ENCODE measurements around the gene FRYL.
"Not testable (repeated sequence)": the region's sequence is repeated elsewhere in the genome, so short reads cannot be mapped to it uniquely, and the experiment has no call there.

The FRYL gene

GRCh38 chr4:48490680-48491513 is 289.2 kb downstream of the FRYL start:
- DNase-seq = no peak

GRCh38 chr4:48490012-48490679 is 289.9 kb downstream of the FRYL start, which contains the start of gene ZAR1:
Gene ZAR1 (plus strand): TSS chr4:48490252. CDS start chr4:48490292, 40 bp downstream.
- DNase-seq = no peak

DNA sequence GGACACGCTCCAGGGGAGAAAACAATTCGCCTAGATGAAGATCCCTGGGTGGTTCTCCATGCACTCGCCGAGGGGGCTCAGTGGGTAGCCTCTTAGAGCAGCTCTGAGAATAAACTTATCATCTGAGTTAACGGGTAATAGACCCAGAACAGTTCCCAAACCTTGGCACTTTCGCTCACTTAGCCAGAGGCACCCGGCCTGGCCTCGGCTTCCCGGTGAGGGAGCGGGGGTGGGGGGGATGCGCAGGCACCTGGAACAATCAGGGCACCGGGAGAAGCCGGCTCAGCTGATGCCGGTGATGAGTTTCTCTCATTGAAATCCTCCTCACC is 290.4 kb downstream of the FRYL start:
- no peak for DNase-seq

GRCh38 chr4:48484494-48485168 is 295.4 kb downstream of the FRYL start:
- DNase-seq = no peak

GRCh38 chr4:48483777-48484493 is 296.1 kb downstream of the FRYL start:
- DNase-seq = no peak

DNA sequence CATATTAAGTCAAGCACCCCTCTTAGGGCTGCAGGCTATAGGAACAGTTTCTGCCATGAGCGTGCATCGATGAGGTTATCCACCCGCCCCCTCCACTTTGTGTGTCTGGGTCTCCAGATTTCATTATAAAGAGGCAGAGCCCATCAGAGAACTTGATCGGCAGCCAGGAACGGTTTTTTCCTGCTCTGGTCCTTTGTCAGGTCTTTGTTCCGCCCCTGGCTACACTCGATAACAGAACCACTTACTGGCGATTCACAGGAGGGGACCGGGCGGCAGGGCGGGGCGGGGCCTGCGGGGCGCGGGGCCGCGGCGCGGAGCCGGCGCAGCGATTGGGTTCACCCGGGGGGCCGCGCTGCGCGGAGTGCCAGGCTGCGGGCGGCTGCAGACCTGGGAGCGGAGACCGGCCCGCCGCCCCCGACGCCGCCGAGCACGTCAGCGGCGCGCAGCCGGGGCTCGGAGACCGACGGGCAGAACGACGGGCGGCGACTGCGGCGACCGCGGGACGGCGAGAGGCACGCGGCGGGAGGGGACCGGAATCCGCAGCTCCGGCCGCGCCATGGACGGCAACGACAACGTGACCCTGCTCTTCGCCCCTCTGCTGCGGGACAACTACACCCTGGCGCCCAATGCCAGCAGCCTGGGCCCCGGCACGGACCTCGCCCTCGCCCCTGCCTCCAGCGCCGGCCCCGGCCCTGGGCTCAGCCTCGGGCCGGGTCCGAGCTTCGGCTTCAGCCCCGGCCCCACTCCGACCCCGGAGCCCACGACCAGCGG is 296.9 kb downstream of the FRYL start, which contains the start of gene SLC10A4:
TSS of gene SLC10A4 (plus strand) at position 338 of the 771 bp plus-strand sequence. CDS start at position 557, 219 bp downstream.
- peak in 2 of 51 donors; percentile 13 for DNase-seq

DNA sequence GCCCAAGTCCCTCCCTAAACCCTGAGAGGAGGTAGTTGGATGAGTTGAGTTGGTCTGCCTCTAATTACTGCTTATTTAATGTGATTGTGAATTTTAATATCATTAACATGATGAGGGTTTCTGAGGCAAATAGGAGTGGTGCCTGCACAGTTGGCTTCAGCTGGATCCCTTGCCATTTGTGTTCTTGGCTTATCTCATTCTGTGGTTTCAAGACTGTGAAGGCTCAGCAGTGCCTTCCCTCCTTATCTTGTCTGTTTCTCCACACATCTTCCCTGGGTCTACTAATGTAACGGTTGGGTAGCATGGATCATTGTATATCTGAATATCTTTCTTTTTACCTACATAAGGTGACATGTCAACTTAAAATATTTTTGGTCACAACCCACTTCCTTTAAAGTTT is 298.5 kb downstream of the FRYL start:
- DNase-seq = no peak

DNA sequence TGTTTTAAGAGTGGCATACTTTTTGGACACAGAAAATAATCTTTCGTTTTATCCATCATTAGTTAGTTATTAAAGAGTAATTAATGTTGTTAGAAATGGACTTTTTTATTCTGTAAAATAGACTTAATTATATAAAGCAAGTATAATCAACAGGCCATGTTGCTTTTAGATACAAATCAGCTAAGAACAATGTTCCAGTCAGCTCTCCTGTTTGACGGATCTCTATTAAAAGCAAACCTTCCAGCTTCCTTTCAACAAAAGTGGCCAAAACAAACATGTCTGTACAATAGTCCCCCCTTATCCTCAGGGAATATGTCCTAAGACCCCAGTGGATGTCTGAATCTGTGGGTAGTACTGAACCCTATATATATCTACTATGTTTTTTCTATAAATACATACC is 301.8 kb downstream of the FRYL start:
- DNase-seq = no peak

DNA sequence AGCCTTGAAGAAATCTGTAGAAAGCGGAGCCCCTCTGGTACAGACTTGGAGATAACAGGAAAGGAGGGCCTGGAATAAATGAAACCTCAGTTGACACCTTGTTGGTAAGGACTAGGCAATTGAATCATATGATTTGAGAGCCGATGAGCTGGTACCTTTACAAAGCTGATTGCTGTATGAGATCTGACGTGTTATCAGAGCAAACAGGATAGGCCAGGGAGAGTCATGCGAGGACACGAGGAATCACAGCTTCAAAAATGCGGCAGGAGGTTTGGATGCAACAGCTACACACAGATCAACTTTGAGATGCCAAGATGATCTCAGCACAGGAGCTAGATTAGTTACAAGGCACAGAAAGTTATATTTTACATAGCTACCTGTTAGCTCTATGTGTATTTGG is 304.3 kb downstream of the FRYL start:
- DNase-seq = no peak

GRCh38 chr4:48472794-48473193 is 307.3 kb downstream of the FRYL start:
- no peak for DNase-seq

- DNase-seq = peak in 5 of 51 donors; percentile 5 to 61 (median 11)
These were observed 309.5 kb downstream of the FRYL start for GRCh38 chr4:48470570-48470969.

- DNase-seq = no peak
These were observed 309.9 kb downstream of the FRYL start for GRCh38 chr4:48470137-48470536.

GRCh38 chr4:48467891-48468290 is 312.2 kb downstream of the FRYL start:
- DNase-seq = no peak

DNA sequence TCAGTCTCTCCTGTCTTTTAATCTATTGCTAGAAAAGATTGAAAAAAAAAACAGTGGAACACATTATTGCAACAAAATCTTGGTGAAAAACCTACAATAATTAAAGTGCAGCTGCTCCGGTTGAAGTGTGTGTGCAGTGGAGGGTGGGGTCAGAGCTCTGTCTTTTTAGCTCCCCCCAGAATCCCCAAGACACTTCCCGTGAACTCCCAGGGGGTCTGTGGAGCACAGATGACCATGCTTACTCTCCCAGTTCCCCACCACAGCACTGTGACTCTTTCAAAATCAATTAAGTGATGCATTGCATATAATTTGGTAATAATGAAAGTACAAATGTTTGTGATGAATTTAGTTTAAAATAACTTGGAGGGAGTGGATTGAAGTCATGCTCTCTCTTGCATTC is 312.6 kb downstream of the FRYL start:
- no peak for DNase-seq

DNA sequence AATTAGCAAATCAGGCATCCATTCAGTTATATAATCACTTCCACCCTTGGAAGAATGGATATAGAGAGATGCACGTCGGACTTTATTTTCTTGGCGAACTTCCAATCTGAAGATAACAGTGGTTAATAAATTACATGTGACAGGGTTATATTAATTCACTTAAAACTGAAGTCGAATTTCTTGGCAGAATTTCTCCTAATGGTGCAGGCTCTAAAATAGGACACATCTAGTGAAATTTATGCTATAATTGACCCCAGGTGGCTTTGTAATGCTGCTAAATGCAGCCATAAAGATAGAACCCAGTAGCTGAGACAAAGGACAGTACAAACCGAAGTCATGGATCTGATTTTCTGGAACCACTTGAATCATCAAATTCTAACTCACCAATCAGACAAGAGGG is 317.7 kb downstream of the FRYL start:
- no peak for DNase-seq

DNA sequence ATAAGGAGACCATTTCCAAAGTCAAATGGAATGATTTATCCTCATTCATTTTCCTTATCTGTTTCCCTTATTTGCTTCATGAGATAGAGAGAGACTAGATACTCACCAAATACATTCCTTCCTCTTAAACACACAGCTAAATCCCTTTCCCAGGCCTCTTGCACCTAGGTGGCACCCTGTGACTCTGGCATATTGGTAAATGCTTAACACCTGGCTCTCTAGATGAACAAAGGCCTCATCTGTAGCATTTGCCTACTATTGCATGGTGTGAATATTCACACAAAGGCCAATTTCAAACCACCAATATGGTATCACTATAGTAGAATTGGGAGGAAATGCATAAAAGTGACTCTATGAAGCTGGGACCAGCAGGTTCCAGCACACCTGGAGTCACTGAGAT is 319.1 kb downstream of the FRYL start:
- DNase-seq = no peak

DNA sequence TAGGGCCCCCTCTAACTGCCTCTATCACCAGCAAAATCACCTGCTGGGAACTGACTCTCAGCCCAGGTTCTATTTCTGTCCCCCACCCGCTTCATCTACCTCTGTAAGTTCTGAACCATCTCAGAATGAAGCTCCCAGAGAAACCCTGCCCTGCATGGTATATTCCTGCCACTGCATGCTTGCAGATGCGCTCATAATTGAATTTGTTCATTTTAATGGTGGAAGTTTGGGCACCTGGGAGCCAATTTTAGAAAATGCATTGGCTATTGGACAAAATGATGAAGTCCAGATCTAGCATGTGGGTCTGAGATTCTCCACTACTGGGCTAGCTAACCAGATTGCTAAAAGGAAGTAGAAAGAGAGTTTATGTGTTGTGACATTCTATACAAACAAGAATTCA is 325.5 kb downstream of the FRYL start:
- DNase-seq = no peak

- DNase-seq = not testable (repeated sequence)
These were observed 328.4 kb downstream of the FRYL start for GRCh38 chr4:48451656-48452055.

GRCh38 chr4:48450740-48451139 is 329.3 kb downstream of the FRYL start:
- no peak for DNase-seq

DNA sequence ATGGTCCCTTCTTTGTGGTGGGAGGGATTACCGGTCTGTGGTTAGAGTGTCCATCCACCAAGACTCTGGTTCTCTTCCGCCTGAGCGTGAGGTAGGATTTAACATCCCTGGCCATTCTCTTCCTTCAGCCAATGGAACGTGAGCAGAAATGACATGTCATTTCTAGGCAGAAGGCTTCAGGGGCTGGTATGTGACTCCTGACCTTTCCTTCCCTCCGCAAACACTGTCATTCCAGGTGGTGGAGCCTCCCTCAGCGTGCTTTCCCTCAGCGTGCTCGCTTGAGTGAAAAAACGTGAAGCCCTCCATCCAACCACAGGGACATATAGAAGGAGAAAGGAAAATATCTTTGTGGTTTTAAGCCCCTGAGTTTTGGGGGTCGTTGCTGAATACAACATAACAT is 330.9 kb downstream of the FRYL start:
- DNase-seq = no peak
